GM10248 (cell line): ENCODE data around the gene DNAH10.
A peak's percentile ranks its signal among the peaks of the same experiment; 100 is the strongest.

Experiments used
- CTCF ChIA-PET: fragments of 300-600 bp; sonication (Branson Sonifier 250); formaldehyde crosslinking; extraction: SDS; loops from one replicate; lab custom pipeline; 2021; ENCODE audit warnings: antibody characterized with exemption; lab: Yijun Ruan, JAX
- POLR2A ChIA-PET: fragments of 350-650 bp; sonication (Branson Sonifier 250); formaldehyde crosslinking; extraction: SDS; loops from one replicate; lab custom pipeline; 2020; ENCODE audit warnings: antibody characterized with exemption; lab: Yijun Ruan, JAX
- DNase-seq: peaks from one replicate; pipeline ENCODE4 v3.0.0; 2012; ENCODE audit errors: extremely low spot score
- CTCF ChIP-seq: IDR thresholded peaks from 2 replicates; pipeline ENCODE4 v1.5.1; 2012; ENCODE audit warnings: mild to moderate bottlenecking, low read depth; ENCODE audit errors: extremely low read depth, missing control alignments, control extremely low read depth

The DNAH10 gene

GRCh38 chr12:123938679-123939480 is 176.8 kb downstream of the DNAH10 start:
- CTCF ChIA-PET, result interaction anchor here (0.7 to 1.4 kb wide), 9 partner anchors 9 to 53 kb away, joined by 3 to 7 read pairs (median 3); no protein-coding TSS in a partner anchor
- peak; percentile 28 for TF ChIP-seq CTCF
- POLR2A ChIA-PET, result no interaction called here
- DNase-seq, result no peak

- POLR2A ChIA-PET, result no interaction called here
- DNase-seq, result no peak
- no peak for TF ChIP-seq CTCF
- CTCF ChIA-PET, result interaction anchor here (0.8 to 1.4 kb wide), 5 partner anchors 8 to 26 kb away, joined by 3 to 7 read pairs (median 4); no protein-coding TSS in a partner anchor
Observed at GRCh38 chr12:123939716-123940626, 177.9 kb downstream of the DNAH10 start.

GRCh38 chr12:123940627-123940966 is 178.5 kb downstream of the DNAH10 start:
- DNase-seq, result no peak
- POLR2A ChIA-PET, result no interaction called here
- TF ChIP-seq CTCF, result no peak
- CTCF ChIA-PET, result interaction anchor here (1.1 kb wide), 1 partner anchor 11 kb away, joined by 3 read pairs; no protein-coding TSS in a partner anchor

GRCh38 chr12:123941000-123941399 is 178.9 kb downstream of the DNAH10 start:
- ChIA-PET CTCF (interaction anchor here (1.1 kb wide), 1 partner anchor 11 kb away, joined by 3 read pairs; no protein-coding TSS in a partner anchor), POLR2A (no interaction called here)
- DNase-seq, result no peak
- no peak for TF ChIP-seq CTCF

- ChIA-PET CTCF (no interaction called here), POLR2A (no interaction called here)
- TF ChIP-seq CTCF, result no peak
- DNase-seq, result no peak
Observed at GRCh38 chr12:123941624-123942237, 179.6 kb downstream of the DNAH10 start.

GRCh38 chr12:123942238-123942653 is 180.1 kb downstream of the DNAH10 start:
- no peak for TF ChIP-seq CTCF
- ChIA-PET POLR2A (no interaction called here), CTCF (no interaction called here)
- no peak for DNase-seq
